Eye (tissue), 1 donor: Measurements from ENCODE around the gene ITGB1.
A peak's percentile ranks its signal among the peaks of the same experiment; 100 is the strongest.
"Not testable (repeated sequence)": the region's sequence is repeated elsewhere in the genome, so short reads cannot be mapped to it uniquely, and the experiment has no call there.

Experiments used
- DNase-seq: peaks from one replicate; pipeline ENCODE4 v3.0.0-alpha.2; 2015

The ITGB1 gene

DNA sequence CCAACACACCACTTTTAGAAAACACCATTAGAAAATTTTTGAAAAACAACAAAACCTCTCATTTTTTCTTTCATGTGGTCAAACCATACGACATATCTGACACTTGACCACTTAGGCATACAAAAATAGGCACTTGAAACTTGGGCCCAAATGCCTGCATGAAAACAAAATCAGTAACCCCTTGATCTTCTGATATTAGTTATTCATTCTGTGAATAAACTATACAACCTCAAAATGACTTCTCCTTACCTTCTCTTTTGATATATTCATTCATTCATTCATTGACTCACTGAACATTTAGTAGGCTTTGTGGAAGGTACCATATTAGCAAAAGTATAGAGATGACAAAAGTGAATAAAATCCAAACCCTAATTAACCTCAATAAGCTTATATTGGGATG is 26.4 kb downstream of the ITGB1 start:
- no peak for DNase-seq

DNA sequence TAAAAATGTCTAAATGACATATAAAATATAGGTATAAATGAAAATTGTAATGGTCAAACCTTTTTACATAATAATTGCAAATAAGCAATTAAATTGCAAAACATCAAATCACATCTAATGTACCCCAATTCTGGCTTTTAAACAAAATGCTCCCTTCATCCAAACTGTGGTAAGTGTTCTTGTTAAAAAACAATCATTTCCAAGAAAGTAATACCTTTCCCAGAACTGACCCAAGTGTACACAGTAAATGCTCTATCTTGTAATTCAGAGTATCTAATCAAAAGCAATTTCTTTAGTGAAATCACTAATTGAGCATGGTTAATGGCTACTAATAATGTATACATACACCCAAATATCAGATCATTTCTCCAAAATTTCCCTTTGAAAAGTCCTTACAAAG is 28.0 kb downstream of the ITGB1 start:
- no peak for DNase-seq

DNA sequence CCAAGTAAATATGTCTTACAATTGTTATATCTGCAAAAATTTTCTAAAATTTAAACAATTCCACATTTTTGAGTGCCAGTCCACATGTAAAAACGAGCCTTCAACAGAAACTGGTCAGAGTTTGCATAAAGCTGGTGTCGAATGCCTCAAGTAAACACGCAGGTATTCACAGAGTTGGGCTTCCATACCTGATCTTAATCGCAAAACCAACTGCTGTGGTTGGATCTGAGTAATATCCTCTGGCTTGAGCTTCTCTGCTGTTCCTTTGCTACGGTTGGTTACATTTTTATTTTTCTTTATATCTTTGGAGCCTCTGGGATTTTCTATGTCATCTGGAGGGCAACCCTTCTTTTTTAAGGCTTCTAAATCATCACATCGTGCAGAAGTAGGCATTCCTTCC is 28.4 kb downstream of the ITGB1 start:
- no peak for DNase-seq

DNA sequence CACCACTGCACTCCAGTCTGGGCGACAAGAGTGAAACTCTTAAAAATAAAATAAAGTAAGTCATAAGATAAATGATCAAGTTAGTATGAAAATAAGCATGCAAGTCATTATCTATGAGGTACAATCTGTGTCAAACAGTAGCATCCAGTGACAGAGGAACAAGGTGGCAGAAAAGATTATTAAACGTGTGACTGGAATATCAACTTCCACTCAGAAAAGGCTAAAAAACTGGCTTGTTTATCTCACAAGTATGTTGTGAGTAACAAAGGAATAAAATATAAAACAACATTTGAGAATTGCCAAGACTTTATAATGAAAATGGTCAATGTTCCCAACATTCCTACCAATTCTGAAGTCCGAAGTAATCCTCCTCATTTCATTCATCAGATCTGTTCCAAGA is 30.3 kb downstream of the ITGB1 start:
- DNase-seq: no peak

DNA sequence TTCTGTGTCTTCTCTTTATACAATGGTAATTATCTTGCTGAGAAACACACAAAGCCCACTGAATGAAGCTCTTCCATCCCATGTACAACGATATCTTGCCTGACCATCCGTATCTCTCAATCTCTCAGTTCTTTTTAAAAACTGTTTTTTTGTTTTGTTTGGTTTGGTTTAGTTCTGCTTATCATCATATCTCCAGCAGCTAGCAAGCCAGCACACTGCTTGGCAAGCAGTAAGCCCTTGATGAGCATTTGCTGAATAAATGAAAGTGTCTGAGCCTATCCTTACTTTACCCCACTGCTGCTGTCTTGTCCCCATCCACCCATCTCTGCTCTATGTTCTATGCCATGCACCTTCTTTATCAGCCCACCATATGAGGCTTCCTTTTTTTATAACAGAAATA is 34.2 kb downstream of the ITGB1 start:
- no peak for DNase-seq

DNA sequence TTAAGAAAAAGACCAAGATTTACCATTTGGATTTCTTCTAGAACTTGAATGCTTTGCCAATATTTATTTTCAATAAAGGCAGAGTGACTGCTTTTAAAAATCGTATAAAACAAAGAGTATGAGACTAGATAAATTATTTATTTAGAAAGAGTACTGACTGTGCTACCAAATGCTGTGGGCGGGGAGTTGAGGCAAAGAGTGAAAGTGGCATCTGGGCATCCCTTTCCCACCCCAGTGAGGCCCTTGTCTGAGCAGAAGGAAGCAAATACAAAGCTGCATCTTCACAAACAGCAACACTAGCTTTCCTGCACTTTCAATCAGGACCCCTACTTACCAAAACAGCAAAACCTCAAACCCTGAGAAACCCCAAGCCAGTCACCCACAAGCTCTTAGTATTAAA is 34.9 kb downstream of the ITGB1 start:
- no peak for DNase-seq

DNA sequence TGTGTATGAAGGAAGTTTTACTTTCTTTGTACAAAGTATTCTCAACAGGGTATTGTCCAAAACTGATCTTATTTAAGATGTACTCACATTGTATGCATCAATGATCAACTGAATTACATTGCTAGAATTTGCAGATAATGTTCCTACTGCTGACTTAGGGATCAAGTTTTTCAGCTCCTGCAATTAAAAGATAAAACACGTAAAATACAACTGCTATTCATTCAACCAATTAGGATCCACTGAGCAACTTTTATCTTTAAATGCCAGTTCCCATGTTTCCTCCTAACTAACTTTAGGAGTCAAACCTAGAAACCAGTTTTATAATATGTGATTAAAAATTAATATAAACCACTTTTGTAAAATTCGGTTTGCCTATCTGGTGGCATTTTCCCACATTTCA is 35.9 kb downstream of the ITGB1 start:
- DNase-seq: no peak

DNA sequence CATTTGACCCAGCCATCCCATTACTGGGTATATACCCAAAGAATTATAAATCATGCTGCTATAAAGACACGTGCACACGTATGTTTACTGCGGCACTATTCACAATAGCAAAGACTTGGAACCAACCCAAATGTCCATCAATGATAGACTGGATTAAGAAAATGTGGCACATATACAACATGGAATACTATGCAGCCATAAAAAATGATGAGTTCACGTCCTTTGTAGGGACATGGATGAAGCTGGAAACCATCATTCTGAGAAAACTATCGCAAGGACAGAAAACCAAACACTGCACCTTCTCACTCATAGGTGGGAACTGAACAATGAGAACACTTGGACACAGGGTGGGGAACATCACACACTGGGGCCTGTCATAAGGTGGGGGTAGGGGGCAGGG is 40.2 kb downstream of the ITGB1 start:
- not testable (repeated sequence) for DNase-seq

DNA sequence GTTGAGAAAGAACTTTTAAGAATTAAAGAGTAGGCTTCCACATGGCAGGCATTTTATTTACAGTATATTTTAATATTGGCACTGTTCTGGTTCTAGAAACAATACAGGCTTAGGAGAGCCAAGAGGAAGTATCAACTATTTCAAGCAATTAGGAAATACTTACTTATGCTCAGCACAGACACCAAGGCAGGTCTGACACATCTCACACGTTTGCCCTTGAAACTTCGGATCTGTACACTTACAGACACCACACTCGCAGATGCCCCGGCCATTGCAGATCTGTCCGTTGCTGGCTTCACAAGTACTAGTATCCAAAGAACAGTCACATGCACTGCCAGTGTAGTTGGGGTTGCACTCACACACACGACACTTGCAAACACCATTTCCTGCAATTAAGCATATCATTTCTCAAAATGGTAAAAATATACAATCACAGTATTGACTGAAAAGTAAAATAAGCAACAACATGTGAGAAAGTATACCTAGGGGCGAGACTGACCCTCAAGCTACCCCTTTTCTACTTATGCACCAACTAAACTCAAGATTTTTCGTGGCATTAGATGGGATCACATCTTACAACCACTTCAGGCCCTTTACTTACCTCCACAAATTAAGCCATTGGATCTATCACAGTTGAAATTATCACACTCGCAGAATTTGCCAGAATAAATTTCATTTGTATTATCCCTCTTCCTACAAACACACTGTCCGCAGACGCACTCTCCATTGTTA is 46.6 kb downstream of the ITGB1 start:
- DNase-seq: no peak

DNA sequence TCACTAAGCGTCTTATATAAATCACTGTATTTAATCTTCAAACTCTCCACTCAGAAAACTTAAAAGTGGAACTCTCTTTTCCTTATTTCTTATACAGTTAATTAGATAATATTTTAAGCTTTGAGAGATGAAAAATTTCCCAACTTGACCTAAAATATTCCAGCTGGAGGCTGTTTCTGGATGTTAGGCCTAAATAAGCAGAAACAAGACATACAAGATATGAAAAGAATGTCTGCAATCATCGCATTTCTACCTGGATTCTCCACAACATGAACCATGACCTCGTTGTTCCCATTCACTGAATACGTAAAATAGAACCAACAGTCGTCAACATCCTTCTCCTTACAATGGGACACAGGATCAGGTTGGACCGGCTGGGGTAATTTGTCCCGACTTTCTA is 48.1 kb downstream of the ITGB1 start:
- DNase-seq: not testable (repeated sequence)

DNA sequence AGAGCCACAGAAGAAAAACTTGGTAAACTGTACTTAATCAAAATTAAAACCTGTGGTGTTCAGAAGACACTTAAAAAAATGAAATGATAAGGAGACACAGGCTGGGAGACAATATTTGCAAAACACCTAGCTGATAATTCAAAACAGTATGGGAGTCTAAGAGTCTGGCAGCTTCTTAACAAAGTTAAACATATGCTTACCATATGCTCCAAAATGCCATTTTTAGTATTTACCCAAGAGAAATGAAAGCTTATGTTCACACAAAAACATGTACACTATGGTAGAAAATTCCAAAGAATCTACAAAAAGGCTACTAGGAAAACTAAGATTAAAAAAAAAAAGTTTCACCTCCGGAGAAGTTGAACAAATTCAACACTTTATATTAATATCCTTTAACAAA is 48.6 kb downstream of the ITGB1 start:
- DNase-seq: peak; percentile 8

DNA sequence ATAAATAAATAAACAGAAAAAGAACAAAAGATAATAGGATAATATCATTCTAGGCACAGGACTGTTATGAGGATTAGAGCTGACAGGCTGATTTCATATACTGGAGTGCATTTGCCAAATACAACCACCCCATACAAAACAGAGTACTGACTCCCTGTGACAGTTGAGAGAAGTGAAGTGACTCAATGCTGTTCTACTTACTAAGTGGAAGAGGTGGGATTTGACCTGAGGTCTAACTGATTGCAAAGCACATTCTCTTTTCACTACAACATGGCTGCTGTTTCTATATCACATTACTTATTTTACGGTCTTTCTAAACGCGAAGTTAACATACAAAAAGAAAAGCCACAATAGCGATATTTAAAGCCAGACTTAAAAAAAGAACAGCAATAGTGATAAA is 51.4 kb downstream of the ITGB1 start:
- DNase-seq: no peak

DNA sequence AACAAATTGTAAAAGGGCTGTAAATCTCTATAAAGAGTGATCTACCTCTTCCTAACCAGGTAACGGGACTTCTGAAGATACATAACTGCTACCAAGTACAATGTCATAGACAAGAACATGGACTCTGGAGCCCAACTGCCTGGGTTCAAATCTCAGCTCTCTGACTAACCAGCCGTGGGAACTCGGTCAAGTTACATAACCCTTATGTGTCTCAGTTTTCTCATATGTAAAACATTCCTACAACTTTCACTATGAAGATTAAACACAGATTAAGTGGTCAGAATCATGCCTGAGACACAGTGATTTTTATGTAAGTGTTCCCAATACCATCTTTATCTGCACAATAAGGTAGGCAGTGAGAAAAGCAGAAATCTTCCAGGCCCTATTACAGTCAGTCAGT is 52.6 kb downstream of the ITGB1 start:
- DNase-seq: no peak

DNA sequence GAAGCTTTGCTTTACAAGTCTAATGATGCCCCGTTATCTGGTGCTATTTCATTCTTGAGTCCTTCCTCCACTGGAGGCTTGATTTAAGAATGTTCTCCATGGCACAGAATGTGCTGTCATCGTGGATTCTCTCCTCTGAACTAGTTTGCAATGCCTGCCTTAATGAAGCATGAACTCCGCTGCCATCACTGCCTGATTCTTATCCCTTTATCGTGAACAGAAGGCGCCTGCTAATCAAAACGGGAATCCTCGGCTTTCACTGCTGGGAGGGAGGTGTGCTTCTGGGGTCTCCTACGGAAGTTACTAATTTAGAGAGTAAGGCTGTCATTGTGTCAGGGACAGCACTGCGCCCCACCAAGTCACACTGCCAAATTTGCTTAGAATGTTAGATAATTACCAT is 56.2 kb downstream of the ITGB1 start:
- DNase-seq: peak; percentile 62

DNA sequence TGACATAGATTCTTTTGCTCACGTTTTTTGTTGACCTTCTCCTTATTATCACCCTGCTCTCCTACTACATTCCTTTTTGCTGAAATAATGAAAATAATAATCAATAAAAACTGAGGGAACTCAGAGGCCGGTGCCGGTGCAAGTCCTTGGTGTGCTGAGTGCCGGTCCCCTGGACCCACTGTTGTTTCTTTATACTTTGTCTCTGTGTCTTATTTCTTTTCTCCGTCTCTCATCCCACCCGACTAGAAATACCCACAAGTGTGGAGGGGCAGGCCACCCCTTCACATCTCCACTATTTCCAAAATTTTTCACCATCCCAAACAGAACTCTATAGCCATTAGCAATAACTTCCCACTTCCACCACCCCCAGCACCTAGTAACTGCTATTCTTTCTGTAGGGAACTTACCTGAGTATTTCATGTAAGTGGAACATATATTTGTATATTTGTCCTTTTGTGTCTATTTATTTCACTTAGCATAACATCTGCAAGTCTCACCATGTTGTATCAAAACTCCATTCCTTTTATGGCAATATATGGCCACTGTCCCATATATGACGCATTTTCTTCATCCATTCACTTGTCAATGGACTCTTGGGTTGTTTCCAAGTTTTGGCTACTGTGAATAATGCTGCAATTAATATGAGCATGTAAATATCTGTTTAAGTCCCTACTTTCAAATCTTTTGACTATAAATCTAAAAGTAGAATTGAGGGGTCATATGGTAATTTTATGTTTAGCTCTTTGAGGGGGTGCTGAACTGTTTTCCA is 62.6 kb downstream of the ITGB1 start:
- not testable (repeated sequence) for DNase-seq

DNA sequence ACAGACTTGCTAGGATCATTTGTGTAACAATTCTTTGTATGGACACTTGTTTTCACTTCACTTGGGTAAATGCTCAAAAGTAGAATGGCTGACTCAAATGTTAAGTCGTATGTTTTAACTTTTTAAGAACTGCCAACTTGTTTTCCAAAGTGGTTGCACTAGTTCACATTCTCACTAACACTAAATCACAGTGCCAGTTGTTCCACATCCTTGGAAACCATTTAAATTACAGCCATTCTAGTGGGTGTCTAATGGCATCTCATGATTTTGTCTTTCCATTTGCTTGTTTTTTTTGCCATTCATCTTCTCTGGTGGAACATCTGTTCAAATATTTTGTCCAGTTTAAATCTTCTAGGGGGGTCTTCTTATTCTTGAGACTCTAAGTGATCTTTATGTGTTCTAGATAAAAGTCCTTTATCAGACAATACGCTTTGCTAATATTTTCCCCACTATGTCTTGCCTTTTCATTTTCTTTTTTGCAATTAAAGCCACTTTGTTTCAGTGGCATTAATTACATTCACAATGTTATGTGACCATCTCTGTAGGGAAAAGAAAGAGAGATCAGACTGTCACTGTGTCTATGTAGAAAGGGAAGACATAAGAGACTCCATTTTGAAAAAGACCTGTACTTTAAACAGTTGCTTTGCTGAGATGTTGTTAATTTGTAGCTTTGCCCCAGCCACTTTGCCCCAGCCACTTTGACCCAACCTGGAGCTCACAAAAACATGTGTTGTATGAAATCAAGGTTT is 63.9 kb downstream of the ITGB1 start:
- DNase-seq: no peak

DNA sequence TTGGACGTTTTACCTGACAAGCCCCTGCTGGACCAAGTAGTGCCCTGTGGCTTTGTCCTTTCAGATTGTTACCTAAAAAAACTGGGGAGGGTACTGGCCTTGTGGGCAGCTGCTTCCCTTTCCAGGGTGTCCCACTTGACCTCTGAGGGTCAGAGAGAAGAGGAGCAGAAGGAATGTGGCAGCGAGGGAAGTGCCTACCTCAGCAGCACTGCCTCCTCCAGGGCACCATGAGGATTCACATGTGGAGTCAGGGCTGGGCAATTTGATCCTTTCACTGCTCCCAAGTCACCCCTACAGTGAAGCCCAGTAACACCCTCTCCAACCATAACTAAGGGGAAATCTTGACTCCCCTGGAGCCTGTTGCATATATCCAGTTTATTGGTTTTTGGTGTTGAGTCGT is 64.6 kb downstream of the ITGB1 start:
- DNase-seq: no peak

DNA sequence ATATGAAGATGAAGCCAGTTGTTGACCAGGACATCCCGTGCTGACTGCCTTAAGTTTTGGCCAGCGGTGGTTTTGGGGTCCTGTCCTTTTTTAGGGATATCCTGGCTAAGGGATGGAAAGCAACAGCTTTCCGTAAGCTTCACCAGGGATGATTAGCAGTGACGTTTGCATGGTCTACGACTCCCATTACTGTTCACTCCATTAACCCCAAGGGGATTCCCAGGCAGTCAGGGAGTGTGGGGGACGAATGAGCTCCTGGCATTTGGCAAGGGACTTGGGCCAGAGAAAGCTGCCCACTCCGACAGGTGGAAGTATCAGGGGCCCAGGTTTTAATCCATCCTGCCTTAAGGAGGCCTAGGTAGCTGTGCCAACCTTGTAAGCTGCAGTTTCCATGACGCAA is 66.8 kb downstream of the ITGB1 start:
- no peak for DNase-seq

DNA sequence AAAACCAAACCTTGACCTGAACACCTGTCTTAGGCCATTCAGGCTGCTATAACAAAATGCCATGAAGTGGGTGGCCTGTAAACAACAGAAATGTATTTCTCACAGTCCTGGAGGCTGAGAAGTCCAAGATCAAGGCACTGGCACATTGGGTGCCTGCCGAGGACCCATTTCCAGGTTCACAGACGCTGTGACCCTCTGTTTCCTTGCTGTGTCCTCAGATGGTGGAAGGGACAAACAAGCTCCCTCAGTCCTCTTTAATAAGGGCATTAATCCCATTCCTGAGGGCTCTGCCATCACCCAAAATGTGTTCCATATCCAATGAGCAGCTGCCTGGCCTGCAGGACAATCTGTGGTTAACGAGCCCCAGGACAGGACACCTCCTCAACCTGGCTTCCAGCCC is 67.6 kb downstream of the ITGB1 start:
- no peak for DNase-seq

DNA sequence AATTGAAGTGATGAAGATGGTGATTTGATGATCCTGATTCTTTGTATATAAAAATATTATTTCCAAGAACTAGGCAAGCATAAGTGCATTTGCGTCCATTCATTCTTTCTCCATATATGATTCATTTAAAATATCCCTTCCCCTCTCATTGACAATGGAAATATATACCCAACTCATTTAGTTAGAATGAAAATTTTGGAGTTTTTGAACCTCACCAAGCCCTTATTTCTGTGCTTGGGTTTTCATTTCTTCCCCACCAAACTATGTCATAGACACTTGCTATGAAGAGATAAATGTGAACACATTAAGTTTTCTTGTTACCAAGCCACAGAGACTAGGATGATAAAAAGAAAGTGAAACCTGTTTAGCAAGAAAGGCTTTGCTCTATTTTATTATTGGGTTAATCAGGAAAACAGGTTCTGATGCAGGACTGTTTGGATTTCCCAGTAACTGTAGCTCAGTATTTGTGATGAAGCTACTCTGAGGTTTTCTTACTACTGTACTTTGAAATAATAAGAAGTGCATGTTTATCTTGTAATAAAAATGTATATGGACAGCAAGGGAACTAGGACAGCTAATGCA is 68.3 kb downstream of the ITGB1 start:
- no peak for DNase-seq

DNA sequence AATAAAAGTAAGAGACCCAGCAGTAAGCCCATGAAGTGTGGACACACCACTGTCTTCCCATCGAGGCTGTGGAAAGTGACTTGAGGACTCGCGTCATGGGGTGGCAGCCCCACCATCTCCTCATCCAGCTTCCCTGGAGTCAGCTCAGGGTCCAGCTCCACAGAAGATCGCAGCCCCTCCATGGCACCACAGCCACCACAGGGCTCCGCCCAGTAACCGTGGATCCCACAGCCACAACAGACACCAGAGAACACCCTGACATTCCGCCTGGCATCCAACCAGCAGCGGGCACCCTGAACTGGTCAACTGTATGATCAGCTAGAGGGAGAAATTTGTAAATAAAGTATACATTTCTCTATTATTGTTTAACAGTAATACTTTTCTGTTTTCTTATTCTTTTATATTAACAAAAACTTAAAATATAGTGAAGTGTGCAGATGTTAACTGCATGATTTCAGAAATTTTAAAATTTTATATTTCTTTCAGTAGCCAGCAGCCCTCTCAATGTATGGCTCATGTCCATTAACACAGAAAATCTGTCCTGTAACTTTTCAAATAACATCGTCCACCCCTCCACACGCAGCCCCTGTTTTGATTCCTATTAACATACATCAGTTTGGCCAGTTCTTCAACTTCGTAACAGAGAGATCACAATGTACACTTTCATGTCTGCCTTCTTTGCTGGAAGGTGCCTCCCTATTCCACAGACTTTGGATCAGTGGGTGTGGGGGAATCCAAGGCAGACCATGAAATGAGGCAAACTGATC is 69.7 kb downstream of the ITGB1 start:
- DNase-seq: no peak

DNA sequence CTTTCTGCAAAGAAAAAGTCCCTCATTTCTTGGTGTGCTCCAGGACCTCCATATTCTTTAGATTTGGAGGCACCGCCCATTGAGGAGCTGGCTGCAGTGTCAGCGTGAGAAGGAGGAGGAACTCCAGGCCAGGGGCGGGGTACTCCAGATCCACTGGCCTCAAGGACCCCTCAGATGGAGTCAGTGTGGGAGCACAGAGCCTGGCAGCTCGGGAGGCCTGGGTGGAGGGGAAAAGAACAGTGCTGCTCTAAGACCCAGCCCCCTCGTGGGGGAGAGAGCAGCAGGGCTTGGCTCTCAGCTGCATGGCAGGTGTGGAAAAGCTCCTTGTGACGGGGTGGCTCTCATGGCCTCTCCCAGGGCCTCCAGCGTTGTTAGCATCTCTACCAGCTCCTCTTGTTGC is 70.5 kb downstream of the ITGB1 start:
- DNase-seq: no peak

DNA sequence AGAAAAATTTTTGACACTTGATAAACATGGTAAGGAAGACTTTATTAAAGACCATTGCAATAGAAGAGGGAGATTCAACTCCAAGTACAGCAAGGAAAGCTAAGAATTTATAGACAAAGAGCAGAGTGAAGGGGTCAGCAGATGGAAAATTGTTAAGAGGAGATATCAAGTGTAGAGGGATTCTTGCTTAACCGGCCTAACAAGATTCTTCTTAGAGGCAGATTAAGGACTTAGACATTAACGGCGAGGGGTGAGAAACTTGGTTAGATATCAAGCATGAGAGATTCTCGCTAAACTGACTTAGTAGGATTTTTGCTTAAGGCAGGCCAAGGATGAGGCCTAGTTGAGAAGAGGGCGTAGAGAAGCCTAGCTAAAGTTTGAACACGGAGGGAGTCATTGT is 76.0 kb downstream of the ITGB1 start:
- no peak for DNase-seq
